ENCODE results near the gene UBE4A.
A peak's percentile ranks its signal among the peaks of the same experiment; 100 is the strongest.
"Not testable (repeated sequence)": the region's sequence is repeated elsewhere in the genome, so short reads cannot be mapped to it uniquely, and the experiment has no call there.

UBE4A gene

GRCh38 chr11:118370774-118371173 is 11.4 kb downstream of the UBE4A start:
- no peak for ATAC-seq
- Mint-ChIP-seq H3K27me3 (no peaks in the 10 kb centered on the region), H3K4me3 (no peak overlapping the region), H3K9me3 (no peaks in the 10 kb centered on the region), H3K36me3 (peaks cover 81% of the 10 kb centered on the region), H3K27ac (no peak overlapping the region), H3K4me1 (no peaks in the 10 kb centered on the region)

GRCh38 chr11:118373263-118373662 is 13.9 kb downstream of the UBE4A start:
- H3K36me3 Mint-ChIP-seq: peaks cover 82% of the 10 kb centered on the region
- H3K4me1 Mint-ChIP-seq: no peaks in the 10 kb centered on the region
- ATAC-seq: no peak
- no peaks in the 10 kb centered on the region for H3K9me3 Mint-ChIP-seq
- H3K4me3 Mint-ChIP-seq: no peak overlapping the region
- H3K27ac Mint-ChIP-seq: no peak overlapping the region
- no peaks in the 10 kb centered on the region for H3K27me3 Mint-ChIP-seq

GRCh38 chr11:118373871-118374270 is 14.5 kb downstream of the UBE4A start:
- H3K27me3 Mint-ChIP-seq: no peaks in the 10 kb centered on the region
- ATAC-seq: no peak
- H3K27ac Mint-ChIP-seq: no peak overlapping the region
- H3K9me3 Mint-ChIP-seq: no peaks in the 10 kb centered on the region
- H3K4me1 Mint-ChIP-seq: no peaks in the 10 kb centered on the region
- H3K36me3 Mint-ChIP-seq: peaks cover 79% of the 10 kb centered on the region
- H3K4me3 Mint-ChIP-seq: no peak overlapping the region

- no peaks in the 10 kb centered on the region for H3K4me1 Mint-ChIP-seq
These were observed 15.3 kb downstream of the UBE4A start for GRCh38 chr11:118374729-118375128.

GRCh38 chr11:118375978-118376377 is 16.6 kb downstream of the UBE4A start:
- Mint-ChIP-seq H3K27me3 (no peaks in the 10 kb centered on the region), H3K27ac (no peak overlapping the region), H3K4me1 (no peaks in the 10 kb centered on the region), H3K36me3 (peaks cover 71% of the 10 kb centered on the region), H3K4me3 (no peak overlapping the region), H3K9me3 (no peaks in the 10 kb centered on the region)
- no peak for ATAC-seq

More at GRCh38 chr11:118374729-118375128, 15.3 kb downstream of the UBE4A start:
- Mint-ChIP-seq H3K27me3 (no peaks in the 10 kb centered on the region), H3K4me3 (no peak overlapping the region), H3K36me3 (peaks cover 78% of the 10 kb centered on the region), H3K9me3 (no peaks in the 10 kb centered on the region), H3K27ac (no peak overlapping the region)
- ATAC-seq: no peak

GRCh38 chr11:118379497-118379896 is 20.1 kb downstream of the UBE4A start:
- no peaks in the 10 kb centered on the region for H3K9me3 Mint-ChIP-seq
- H3K36me3 Mint-ChIP-seq: peaks cover 54% of the 10 kb centered on the region
- H3K4me3 Mint-ChIP-seq: no peak overlapping the region
- no peak for ATAC-seq
- no peaks in the 10 kb centered on the region for H3K4me1 Mint-ChIP-seq
- H3K27me3 Mint-ChIP-seq: no peaks in the 10 kb centered on the region
- no peak overlapping the region for H3K27ac Mint-ChIP-seq

GRCh38 chr11:118380571-118380970 is 21.2 kb downstream of the UBE4A start:
- H3K9me3 Mint-ChIP-seq: no peaks in the 10 kb centered on the region
- H3K36me3 Mint-ChIP-seq: peaks cover 54% of the 10 kb centered on the region
- no peaks in the 10 kb centered on the region for H3K4me1 Mint-ChIP-seq
- ATAC-seq: no peak
- H3K27ac Mint-ChIP-seq: no peak overlapping the region
- no peaks in the 10 kb centered on the region for H3K27me3 Mint-ChIP-seq
- H3K4me3 Mint-ChIP-seq: no peak overlapping the region

GRCh38 chr11:118382954-118383353 is 23.6 kb downstream of the UBE4A start:
- Mint-ChIP-seq H3K36me3 (peaks cover 63% of the 10 kb centered on the region), H3K4me3 (no peak overlapping the region), H3K9me3 (no peaks in the 10 kb centered on the region), H3K27me3 (no peaks in the 10 kb centered on the region), H3K4me1 (no peaks in the 10 kb centered on the region), H3K27ac (no peak overlapping the region)
- ATAC-seq: no peak

GRCh38 chr11:118383657-118384056 is 24.3 kb downstream of the UBE4A start:
- Mint-ChIP-seq H3K4me1 (no peaks in the 10 kb centered on the region), H3K36me3 (peaks cover 63% of the 10 kb centered on the region), H3K9me3 (no peaks in the 10 kb centered on the region), H3K27ac (no peak overlapping the region), H3K27me3 (no peaks in the 10 kb centered on the region), H3K4me3 (no peak overlapping the region)
- ATAC-seq: no peak

- Mint-ChIP-seq H3K27me3 (no peaks in the 10 kb centered on the region), H3K4me1 (peaks cover 18% of the 10 kb centered on the region), H3K36me3 (peaks cover 30% of the 10 kb centered on the region), H3K27ac (peak overlapping the region; percentile 78), H3K4me3 (no peak overlapping the region), H3K9me3 (no peaks in the 10 kb centered on the region)
- no peak for ATAC-seq
These were observed 36.7 kb downstream of the UBE4A start for GRCh38 chr11:118396097-118396501.

- no peak for ATAC-seq
- peaks cover 25% of the 10 kb centered on the region for H3K4me1 Mint-ChIP-seq
These were observed 38.0 kb downstream of the UBE4A start for GRCh38 chr11:118397448-118397847.

GRCh38 chr11:118398791-118399559 is 39.6 kb downstream of the UBE4A start:
- no peak for ATAC-seq
- Mint-ChIP-seq H3K4me3 (no peak overlapping the region), H3K27ac (peak overlapping the region; percentile 99), H3K4me1 (peaks cover 33% of the 10 kb centered on the region), H3K9me3 (no peaks in the 10 kb centered on the region), H3K36me3 (peaks cover 19% of the 10 kb centered on the region), H3K27me3 (no peaks in the 10 kb centered on the region)

More at GRCh38 chr11:118397448-118397847, 38.0 kb downstream of the UBE4A start:
- Mint-ChIP-seq H3K27ac (no peak overlapping the region), H3K27me3 (no peaks in the 10 kb centered on the region), H3K9me3 (no peaks in the 10 kb centered on the region), H3K4me3 (no peak overlapping the region), H3K36me3 (peaks cover 26% of the 10 kb centered on the region)

- Mint-ChIP-seq H3K9me3 (no peaks in the 10 kb centered on the region), H3K27me3 (no peaks in the 10 kb centered on the region), H3K36me3 (peaks cover 17% of the 10 kb centered on the region), H3K4me3 (peak within 1 kb of the TSS; percentile 90), H3K27ac (peak within 1 kb of the TSS; percentile 99), H3K4me1 (peaks cover 56% of the 10 kb centered on the region)
- peak; percentile 89 for ATAC-seq
These were observed 41.9 kb downstream of the UBE4A start, which contains the start of gene ATP5MG for GRCh38 chr11:118401151-118401879. Gene ATP5MG, plus strand, starts transcription at chr11:118401606. Its CDS starts 60 bp downstream, at chr11:118401666.

- H3K27me3 Mint-ChIP-seq: no peaks in the 10 kb centered on the region
- peak overlapping the region; percentile 99 for H3K27ac Mint-ChIP-seq
- peaks cover 62% of the 10 kb centered on the region for H3K4me1 Mint-ChIP-seq
- H3K9me3 Mint-ChIP-seq: no peaks in the 10 kb centered on the region
- H3K36me3 Mint-ChIP-seq: peaks cover 18% of the 10 kb centered on the region
- ATAC-seq: no peak
- H3K4me3 Mint-ChIP-seq: peak overlapping the region; percentile 90
These were observed 42.6 kb downstream of the UBE4A start for GRCh38 chr11:118401880-118402590.

GRCh38 chr11:118402594-118402993 is 43.2 kb downstream of the UBE4A start:
- H3K27ac Mint-ChIP-seq: peak overlapping the region; percentile 99
- H3K36me3 Mint-ChIP-seq: peaks cover 19% of the 10 kb centered on the region
- H3K27me3 Mint-ChIP-seq, H3K9me3 Mint-ChIP-seq, ATAC-seq: not testable (repeated sequence)
- H3K4me1 Mint-ChIP-seq: peaks cover 62% of the 10 kb centered on the region
- H3K4me3 Mint-ChIP-seq: peak overlapping the region; percentile 90
